T-cell (primary cell): Measurements from ENCODE around the gene MEGF8. TPM values are rescaled to one million over a fixed set of nuclear protein-coding genes. Genes with fewer than 3 reads are reported as not detected.

Experiments used
- ATAC-seq, 4 experiments: fragments of 200-7000 bp in 3 of 4; fragments of 150-1000 bp in 1 of 4; cut with Tn5 transposase; replicated peaks in 1 of 4; 1 replicate in 3 of 4; 2 replicates in 1 of 4; pipeline ENCODE4 v1.10.0; 2021; ENCODE audit warnings: moderate library complexity in 3 of 4, mild to moderate bottlenecking in 2 of 4, moderate number of reproducible peaks in 1 of 4
- CTCF ChIA-PET, 2 donors: fragments of 300-600 bp; sonication (Branson Sonifier 250); formaldehyde crosslinking; loops; one replicate each; lab custom pipeline; 2022; ENCODE audit warnings: antibody characterized with exemption in 2 of 2; lab: Charles Lee
- POLR2A ChIA-PET, 2 donors: fragments of 300-600 bp; sonication (Branson Sonifier 250); formaldehyde crosslinking; loops; one replicate each; lab custom pipeline; 2022; ENCODE audit warnings: antibody characterized with exemption in 2 of 2; lab: Charles Lee
- DNase-seq, 35 experiments: peaks; one replicate each; pipeline versions ENCODE4 v3.0.0 to v3.0.0-alpha.2; 2013 to 2023
- H3K27ac ChIP-seq: one replicate; pipeline ENCODE4 v1.5.1; 2013; ENCODE audit warnings: low read length
- H3K27me3 ChIP-seq, 2 experiments: replicated peaks in 1 of 2; 1 replicate in 1 of 2; 2 replicates in 1 of 2; pipeline versions ENCODE4 v1.6.1 to v1.7.0; 2013; ENCODE audit warnings: low read length in 1 of 2, mixed read lengths in 1 of 2; ENCODE audit not compliant: control insufficient read depth in 2 of 2, insufficient read depth in 2 of 2; ENCODE audit errors: extremely low read depth in 1 of 2
- H3K36me3 ChIP-seq, 2 donors: 1 replicate in 1 of 2; 2 replicates in 1 of 2; pipeline versions ENCODE4 v1.6.1 to v1.7.0; 2013; ENCODE audit warnings: low read length in 1 of 2; ENCODE audit not compliant: control insufficient read depth in 2 of 2, insufficient read depth in 1 of 2; ENCODE audit errors: extremely low read depth in 1 of 2
- H3K4me1 ChIP-seq, 2 experiments: 1 replicate in 1 of 2; 2 replicates in 1 of 2; pipeline versions ENCODE4 v1.6.1 to v1.7.0; 2013; ENCODE audit warnings: low read length in 2 of 2, mixed read lengths in 1 of 2; ENCODE audit not compliant: insufficient read depth in 2 of 2, control insufficient read depth in 1 of 2; ENCODE audit errors: extremely low read depth in 1 of 2
- H3K4me3 ChIP-seq, 2 donors: 1 replicate in 1 of 2; 2 replicates in 1 of 2; pipeline versions ENCODE4 v1.5.1 to v1.7.0; 2013; ENCODE audit warnings: mild to moderate bottlenecking in 2 of 2, low read length in 1 of 2, moderate library complexity in 1 of 2; ENCODE audit not compliant: control insufficient read depth in 1 of 2; ENCODE audit errors: extremely low read depth in 1 of 2
- H3K9me3 ChIP-seq: 2 replicates; pipeline ENCODE4 v1.7.0; 2013
- H3K27ac Mint-ChIP-seq, 2 donors: one replicate each; pipeline ENCODE4 v1.8.0; 2020 to 2021; ENCODE audit warnings: mild to moderate bottlenecking in 2 of 2, mixed read lengths in 2 of 2
- H3K27me3 Mint-ChIP-seq, 2 donors: one replicate each; pipeline ENCODE4 v1.8.0; 2021 to 2022; ENCODE audit warnings: mixed read lengths in 2 of 2
- H3K36me3 Mint-ChIP-seq: one replicate; pipeline ENCODE4 v1.8.0; 2021; ENCODE audit warnings: mixed read lengths
- H3K4me1 Mint-ChIP-seq, 3 donors: one replicate each; pipeline ENCODE4 v1.8.0; 2020 to 2022; ENCODE audit warnings: mixed read lengths in 3 of 3, mild to moderate bottlenecking in 1 of 3
- H3K4me3 Mint-ChIP-seq, 3 donors: one replicate each; pipeline ENCODE4 v1.8.0; 2020 to 2022; ENCODE audit warnings: mild to moderate bottlenecking in 3 of 3, mixed read lengths in 3 of 3, moderate library complexity in 3 of 3
- H3K9me3 Mint-ChIP-seq, 3 donors: one replicate each; pipeline ENCODE4 v1.8.0; 2020 to 2022; ENCODE audit warnings: mixed read lengths in 3 of 3
- WGBS: methylation state at CpG from one replicate; pipeline ENCODE4 v1.1.5; 2013; ENCODE audit warnings: missing lambda C conversion rate; ENCODE audit not compliant: insufficient coverage; 5-methylcytosine and 5-hydroxymethylcytosine counted together
- total RNA-seq, 35 experiments: library from RNA in 6 of 35; stranded (reverse) in 6 of 35; fragments of 120-200 nt in 1 of 35; gene quantifications; one replicate each; pipeline versions ENCODE4 v1.2.1 to v1.2.4 and lab custom pipeline; 2013 to 2026

The MEGF8 gene
- total RNA-seq, 5 donors from 2014 or later (not counting 1 experiment from before 2014, with no cell fraction given): 5.2 to 11.4 (median 9.6) TPM

DNA sequence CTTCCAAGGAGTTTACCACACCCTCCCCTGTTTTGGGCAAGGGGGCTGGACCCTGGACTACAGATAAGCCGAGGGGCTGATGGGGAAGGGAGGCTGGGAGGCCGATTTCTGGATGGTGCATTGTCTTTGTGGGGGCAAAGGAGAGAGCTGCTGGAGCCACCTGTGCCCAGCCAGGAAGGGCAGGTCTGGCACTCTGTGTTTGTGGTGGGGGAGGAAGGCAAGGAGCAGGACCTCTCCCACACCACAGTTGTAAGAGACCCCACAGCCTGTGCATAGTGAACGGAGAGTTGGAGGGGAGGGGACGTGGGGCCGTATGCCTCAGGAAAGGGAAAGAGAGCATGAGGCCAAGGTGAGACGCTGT, 39.5 kb upstream of the MEGF8 start:
- Mint-ChIP-seq H3K27ac (peak overlapping the region; percentile 87 to 91), H3K4me1 (peaks cover 20 to 32% (median 22%) of the 10 kb centered on the region in 3 donors), H3K27me3 (no peaks in the 10 kb centered on the region), H3K9me3 (no peaks in the 10 kb centered on the region), H3K4me3 (peak overlapping the region; percentile 10 to 91 (median 88)), H3K36me3 (peaks cover 3% of the 10 kb centered on the region)
- 90% methylated on average over 4 of the region's 6 CpGs for whole genome bisulfite sequencing
- DNase-seq (no peak), ATAC-seq (no peak)
- Histone ChIP-seq H3K4me3 (no peak overlapping the region), H3K4me1 (peaks cover 26 to 54% of the 10 kb centered on the region in 2 experiments), H3K9me3 (no peaks in the 10 kb centered on the region), H3K27ac (peak overlapping the region; percentile 48), H3K36me3 (peaks cover 18 to 44% of the 10 kb centered on the region in 2 donors), H3K27me3 (no peaks in the 10 kb centered on the region)
- CTCF ChIA-PET: interaction anchor here in 1 of 2 donors (1.3 kb wide), 1 partner anchor 43 kb away, joined by 5 read pairs; the partner anchor contains the start of gene GSK3A
- POLR2A ChIA-PET: interaction anchor here in 1 of 2 donors (0.6 kb wide), 1 partner anchor 44 kb away, joined by 3 read pairs; the partner anchor contains the start of gene GSK3A

DNA sequence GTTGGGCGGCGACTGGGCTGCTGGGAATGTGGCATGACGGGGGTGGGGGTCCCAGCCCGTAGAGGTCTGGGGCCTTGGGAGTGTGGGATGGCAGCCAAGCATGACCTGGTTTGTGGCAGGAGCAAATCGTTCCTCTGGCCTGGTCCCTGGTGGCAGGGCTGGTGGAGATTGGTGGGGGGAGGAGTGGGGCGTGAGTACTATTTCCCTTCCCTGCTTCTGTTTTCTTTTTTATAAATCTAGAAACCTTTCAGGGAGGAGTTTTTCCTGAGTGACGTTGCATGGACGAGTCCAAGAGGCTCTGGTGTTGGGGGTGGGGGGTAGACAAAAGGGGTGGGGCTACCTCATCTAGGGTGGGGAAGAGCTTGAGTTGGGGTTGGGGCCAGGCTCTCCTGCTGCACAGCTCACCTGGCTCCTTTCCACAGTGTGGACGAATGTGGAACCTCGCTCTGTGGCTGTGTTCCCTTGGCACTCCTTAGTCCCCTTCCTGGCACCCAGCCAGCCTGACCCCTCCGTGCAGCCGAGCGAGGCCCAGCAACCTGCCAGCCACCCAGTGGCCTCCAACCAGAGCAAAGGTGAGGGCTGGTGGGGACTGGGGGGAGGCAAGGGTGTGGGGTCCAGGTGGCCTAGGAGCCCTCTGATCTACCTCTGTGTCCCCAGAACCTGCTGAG, 39.0 kb upstream of the MEGF8 start:
- Mint-ChIP-seq H3K4me1 (peaks cover 22 to 29% (median 22%) of the 10 kb centered on the region in 3 donors), H3K27ac (peak overlapping the region; percentile 87 to 91), H3K4me3 (peak overlapping the region in 2 of 3 donors; percentile 31 to 91), H3K27me3 (no peaks in the 10 kb centered on the region), H3K9me3 (no peaks in the 10 kb centered on the region), H3K36me3 (peaks cover 3% of the 10 kb centered on the region)
- ChIA-PET POLR2A (no interaction called here), CTCF (no interaction called here)
- 89% methylated on average over 7 of the region's 13 CpGs for WGBS
- H3K36me3 ChIP-seq: peaks cover 22 to 48% of the 10 kb centered on the region in 2 donors
- H3K4me3 ChIP-seq: no peak overlapping the region
- ATAC-seq (no peak), DNase-seq (no peak)
- H3K27me3 ChIP-seq: no peaks in the 10 kb centered on the region
- H3K9me3 ChIP-seq: no peaks in the 10 kb centered on the region
- peaks cover 21 to 54% of the 10 kb centered on the region in 2 experiments for H3K4me1 ChIP-seq
- H3K27ac ChIP-seq: no peak overlapping the region

DNA sequence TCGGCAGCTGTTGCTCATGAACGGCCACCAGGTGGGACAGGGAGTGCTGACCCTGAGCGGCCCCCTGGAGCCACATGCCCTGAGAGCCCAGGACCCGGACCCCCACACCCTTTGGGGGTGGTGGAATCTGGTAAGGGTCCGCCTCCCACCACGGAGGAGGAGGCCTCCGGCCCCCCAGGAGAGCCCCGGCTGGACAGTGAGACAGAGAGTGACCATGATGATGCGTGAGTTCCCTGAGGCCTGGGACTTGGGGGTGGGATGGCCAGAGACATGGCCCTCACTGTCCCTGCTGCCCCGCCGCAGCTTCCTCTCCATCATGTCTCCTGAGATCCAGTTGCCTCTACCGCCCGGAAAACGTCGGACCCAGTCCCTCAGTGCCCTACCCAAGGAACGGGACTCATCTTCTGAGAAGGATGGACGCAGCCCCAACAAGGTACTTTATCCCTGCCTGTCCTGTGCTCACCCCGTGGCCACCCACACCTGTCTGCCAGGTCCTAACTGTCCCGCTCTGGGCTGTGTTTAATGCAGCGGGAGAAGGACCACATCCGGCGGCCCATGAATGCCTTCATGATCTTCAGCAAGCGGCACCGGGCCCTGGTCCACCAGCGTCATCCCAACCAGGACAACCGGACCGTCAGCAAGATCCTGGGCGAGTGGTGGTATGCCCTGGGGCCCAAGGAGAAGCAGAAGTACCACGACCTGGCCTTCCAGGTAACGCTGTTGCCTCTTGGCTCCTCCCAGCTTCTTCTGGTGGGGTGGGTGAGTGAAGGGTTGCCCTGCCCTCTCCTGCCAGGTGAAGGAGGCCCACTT, 38.2 kb upstream of the MEGF8 start:
- CTCF ChIA-PET: no interaction called here
- Mint-ChIP-seq H3K27me3 (no peaks in the 10 kb centered on the region), H3K4me1 (peaks cover 26 to 27% (median 27%) of the 10 kb centered on the region in 3 donors), H3K36me3 (peaks cover 8% of the 10 kb centered on the region), H3K27ac (peak overlapping the region in 1 of 2 donors; percentile 75), H3K4me3 (no peak overlapping the region), H3K9me3 (no peaks in the 10 kb centered on the region)
- Histone ChIP-seq H3K27ac (no peak overlapping the region), H3K9me3 (no peaks in the 10 kb centered on the region), H3K4me3 (no peak overlapping the region), H3K4me1 (peaks cover 17 to 54% of the 10 kb centered on the region in 2 experiments), H3K27me3 (no peaks in the 10 kb centered on the region), H3K36me3 (peaks cover 22 to 51% of the 10 kb centered on the region in 2 donors)
- DNase-seq (no peak), ATAC-seq (no peak)
- POLR2A ChIA-PET: no interaction called here
- 97% methylated on average over 26 of the region's 30 CpGs for WGBS

DNA sequence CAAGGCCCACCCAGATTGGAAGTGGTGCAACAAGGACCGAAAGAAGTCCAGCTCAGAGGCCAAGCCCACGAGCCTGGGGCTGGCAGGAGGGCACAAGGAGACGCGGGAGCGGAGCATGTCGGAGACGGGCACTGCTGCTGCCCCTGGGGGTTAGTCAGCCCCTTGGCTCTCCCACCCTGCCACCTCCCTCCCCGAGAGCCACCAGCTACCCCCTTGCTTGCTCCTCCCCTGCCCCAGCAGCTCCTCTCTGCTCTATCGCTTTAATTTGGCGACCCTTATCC, 37.7 kb upstream of the MEGF8 start:
- ChIA-PET POLR2A (no interaction called here), CTCF (no interaction called here)
- H3K4me1 Mint-ChIP-seq: peaks cover 21 to 27% (median 27%) of the 10 kb centered on the region in 3 donors
- peaks cover 8% of the 10 kb centered on the region for H3K36me3 Mint-ChIP-seq
- DNase-seq (no peak), ATAC-seq (no peak)
- H3K9me3 Mint-ChIP-seq: no peaks in the 10 kb centered on the region
- Histone ChIP-seq H3K36me3 (peaks cover 22 to 56% of the 10 kb centered on the region in 2 donors), H3K4me1 (peaks cover 13 to 48% of the 10 kb centered on the region in 2 experiments), H3K27ac (no peak overlapping the region), H3K4me3 (no peak overlapping the region), H3K9me3 (no peaks in the 10 kb centered on the region), H3K27me3 (no peaks in the 10 kb centered on the region)
- H3K27ac Mint-ChIP-seq: peak overlapping the region in 1 of 2 donors; percentile 27
- no peaks in the 10 kb centered on the region for H3K27me3 Mint-ChIP-seq
- H3K4me3 Mint-ChIP-seq: no peak overlapping the region
- 100% methylated on average over 7 of the region's 10 CpGs for WGBS

DNA sequence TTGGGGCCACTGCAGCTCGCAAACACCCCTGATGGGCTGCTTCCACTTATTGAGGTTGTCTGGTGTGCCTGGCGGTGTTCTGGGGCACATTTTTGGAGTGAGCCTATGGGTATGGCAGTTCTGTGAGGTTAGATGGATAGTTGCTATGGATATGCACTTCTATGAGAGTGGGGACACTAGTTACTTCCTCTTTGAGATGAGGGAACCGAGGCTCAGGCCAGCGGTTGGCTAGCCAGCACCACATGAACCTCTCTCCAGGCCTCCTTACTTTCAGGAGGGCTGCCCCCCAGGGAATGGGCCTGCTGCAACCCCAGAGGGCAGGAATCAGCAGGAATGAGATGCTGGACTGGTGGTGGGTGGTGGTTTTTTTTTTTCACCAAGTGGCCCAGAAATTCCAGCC, 37.0 kb upstream of the MEGF8 start:
- Histone ChIP-seq H3K27me3 (no peaks in the 10 kb centered on the region), H3K36me3 (peaks cover 22 to 62% of the 10 kb centered on the region in 2 donors), H3K4me1 (peaks cover 7 to 42% of the 10 kb centered on the region in 2 experiments), H3K27ac (no peak overlapping the region), H3K9me3 (no peaks in the 10 kb centered on the region), H3K4me3 (no peak overlapping the region)
- no peak for DNase-seq
- 100% methylated on average over 1 of the region's 4 CpGs for WGBS
- H3K27me3 Mint-ChIP-seq: no peaks in the 10 kb centered on the region
- ChIA-PET CTCF (interaction anchor here in 1 of 2 donors (0.6 kb wide), 1 partner anchor 161 kb away, joined by 3 read pairs; no protein-coding TSS in a partner anchor), POLR2A (no interaction called here)
- no peaks in the 10 kb centered on the region for H3K9me3 Mint-ChIP-seq
- no peak overlapping the region for H3K4me3 Mint-ChIP-seq
- H3K27ac Mint-ChIP-seq: no peak overlapping the region
- no peak for ATAC-seq
- H3K36me3 Mint-ChIP-seq: peaks cover 11% of the 10 kb centered on the region
- H3K4me1 Mint-ChIP-seq: peaks cover 21 to 27% (median 27%) of the 10 kb centered on the region in 3 donors

DNA sequence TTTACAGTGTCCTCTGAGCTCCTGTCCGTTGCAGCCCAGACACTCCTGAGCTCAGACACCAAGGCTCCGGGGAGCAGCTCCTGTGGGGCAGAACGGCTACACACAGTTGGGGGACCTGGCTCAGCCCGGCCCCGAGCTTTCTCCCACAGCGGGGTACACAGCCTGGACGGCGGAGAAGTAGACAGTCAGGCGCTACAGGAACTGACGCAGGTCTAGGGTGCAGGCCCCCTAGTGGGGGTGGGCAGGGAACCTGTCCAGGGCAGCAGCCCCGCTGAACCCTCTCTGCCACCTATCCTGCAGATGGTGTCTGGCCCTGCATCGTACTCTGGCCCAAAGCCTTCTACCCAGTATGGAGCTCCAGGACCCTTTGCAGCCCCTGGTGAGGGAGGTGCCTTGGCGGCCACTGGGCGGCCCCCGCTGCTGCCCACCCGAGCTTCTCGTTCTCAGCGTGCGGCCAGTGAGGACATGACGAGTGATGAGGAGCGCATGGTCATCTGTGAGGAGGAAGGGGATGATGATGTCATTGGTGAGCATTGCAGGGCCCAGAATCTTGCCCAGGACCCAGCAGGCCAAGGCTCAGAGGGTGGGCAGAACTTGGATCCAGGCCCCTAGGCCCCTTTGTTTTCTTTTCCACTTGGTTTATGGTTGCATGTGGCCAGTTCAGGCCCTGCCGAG, 36.4 kb upstream of the MEGF8 start:
- Mint-ChIP-seq H3K27ac (no peak overlapping the region), H3K4me1 (peaks cover 21 to 27% (median 27%) of the 10 kb centered on the region in 3 donors), H3K27me3 (no peaks in the 10 kb centered on the region), H3K36me3 (peaks cover 13% of the 10 kb centered on the region), H3K4me3 (no peak overlapping the region), H3K9me3 (no peaks in the 10 kb centered on the region)
- WGBS: 96% methylated on average over 16 of the region's 22 CpGs
- H3K9me3 ChIP-seq: no peaks in the 10 kb centered on the region
- DNase-seq (no peak), ATAC-seq (no peak)
- CTCF ChIA-PET: interaction anchor here in 1 of 2 donors (0.6 kb wide), 1 partner anchor 162 kb away, joined by 3 read pairs; no protein-coding TSS in a partner anchor
- H3K4me3 ChIP-seq: no peak overlapping the region
- POLR2A ChIA-PET: no interaction called here
- no peak overlapping the region for H3K27ac ChIP-seq
- peaks cover 7 to 42% of the 10 kb centered on the region in 2 experiments for H3K4me1 ChIP-seq
- H3K27me3 ChIP-seq: no peaks in the 10 kb centered on the region
- peaks cover 26 to 68% of the 10 kb centered on the region in 2 donors for H3K36me3 ChIP-seq
